Vagina (tissue), 2 donors: ENCODE data around the gene PLRG1.

Source experiments
- POLR2A ChIP-seq, 2 donors: fragments of 450-650 bp; IDR thresholded peaks; one replicate each; pipeline ENCODE4 v1.6.1; 2017; ENCODE audit warnings: antibody characterized with exemption in 2 of 2, mild to moderate bottlenecking in 2 of 2, moderate library complexity in 2 of 2
- TF ChIP-seq, protein P1 (sequence below), 3 experiments: fragments of 450-650 bp in 2 of 3; fragments of 200-600 bp in 1 of 3; sonication (generic) in 1 of 3; IDR thresholded peaks; one replicate each; pipeline ENCODE4 v1.5.1; 2017 to 2019; ENCODE audit warnings: antibody characterized with exemption in 3 of 3, mild to moderate bottlenecking in 2 of 3, moderate library complexity in 2 of 3

DNA sequence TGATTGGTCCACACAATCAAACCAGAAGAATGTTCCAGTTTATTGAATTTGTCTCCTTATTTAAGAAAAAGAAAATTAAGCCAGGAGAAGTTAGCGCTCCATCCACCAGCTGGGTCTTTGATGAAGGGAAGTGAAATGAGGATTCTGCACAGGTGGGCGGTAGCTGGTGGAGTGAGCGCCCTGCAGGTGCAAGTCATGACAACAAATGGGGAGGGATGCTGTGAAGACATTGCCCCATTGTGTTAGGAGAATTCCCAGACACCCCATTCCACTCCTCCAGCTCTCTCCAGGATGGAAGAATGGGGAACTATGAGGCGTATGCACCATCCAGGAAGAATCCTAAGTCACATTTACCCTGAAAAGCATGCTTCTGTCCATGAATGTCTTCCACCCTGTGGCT is 22.9 kb downstream of the PLRG1 start:
- no peak for TF ChIP-seq POLR2A (IDR thresholded peaks at IDR 0.05)
- TF ChIP-seq, protein P1, sequence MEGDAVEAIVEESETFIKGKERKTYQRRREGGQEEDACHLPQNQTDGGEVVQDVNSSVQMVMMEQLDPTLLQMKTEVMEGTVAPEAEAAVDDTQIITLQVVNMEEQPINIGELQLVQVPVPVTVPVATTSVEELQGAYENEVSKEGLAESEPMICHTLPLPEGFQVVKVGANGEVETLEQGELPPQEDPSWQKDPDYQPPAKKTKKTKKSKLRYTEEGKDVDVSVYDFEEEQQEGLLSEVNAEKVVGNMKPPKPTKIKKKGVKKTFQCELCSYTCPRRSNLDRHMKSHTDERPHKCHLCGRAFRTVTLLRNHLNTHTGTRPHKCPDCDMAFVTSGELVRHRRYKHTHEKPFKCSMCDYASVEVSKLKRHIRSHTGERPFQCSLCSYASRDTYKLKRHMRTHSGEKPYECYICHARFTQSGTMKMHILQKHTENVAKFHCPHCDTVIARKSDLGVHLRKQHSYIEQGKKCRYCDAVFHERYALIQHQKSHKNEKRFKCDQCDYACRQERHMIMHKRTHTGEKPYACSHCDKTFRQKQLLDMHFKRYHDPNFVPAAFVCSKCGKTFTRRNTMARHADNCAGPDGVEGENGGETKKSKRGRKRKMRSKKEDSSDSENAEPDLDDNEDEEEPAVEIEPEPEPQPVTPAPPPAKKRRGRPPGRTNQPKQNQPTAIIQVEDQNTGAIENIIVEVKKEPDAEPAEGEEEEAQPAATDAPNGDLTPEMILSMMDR (IDR thresholded peaks at IDR 0.05): no peak
